ENCODE measurements around the gene E2F7. TPM values are rescaled to one million over a fixed set of nuclear protein-coding genes. Genes with fewer than 3 reads are reported as not detected.

Gene E2F7
- total RNA-seq, 2 donors from 2014 or later, result 0.75 TPM; not detected in 1

- DNase-seq (ENCODE audit: low spot score), result no peak
- TF ChIP-seq CTCF (IDR thresholded peaks at IDR 0.05), result no peak
- H3K4me3 ChIP-seq, result no peak overlapping the region
- H3K9me3 ChIP-seq, result no peaks in the 10 kb centered on the region
- H3K4me1 ChIP-seq, result no peaks in the 10 kb centered on the region
- no peak overlapping the region for H3K27ac ChIP-seq
- H3K36me3 ChIP-seq, result no peaks in the 10 kb centered on the region
- no peaks in the 10 kb centered on the region for H3K27me3 ChIP-seq
Observed at GRCh38 chr12:77072833-77073495, 7.6 kb upstream of the E2F7 start.

GRCh38 chr12:77070800-77071449, 5.6 kb upstream of the E2F7 start:
- H3K9me3 ChIP-seq, result no peaks in the 10 kb centered on the region
- TF ChIP-seq CTCF (IDR thresholded peaks at IDR 0.05), result no peak
- H3K4me1 ChIP-seq, result peaks cover 0 to 3% of the 10 kb centered on the region in 2 donors
- no peak overlapping the region for H3K27ac ChIP-seq
- H3K4me3 ChIP-seq, result no peak overlapping the region
- DNase-seq (ENCODE audit: low spot score), result no peak
- H3K36me3 ChIP-seq, result no peaks in the 10 kb centered on the region
- no peaks in the 10 kb centered on the region for H3K27me3 ChIP-seq

GRCh38 chr12:77070382-77070781, 5.0 kb upstream of the E2F7 start:
- peaks cover 0 to 6% of the 10 kb centered on the region in 2 donors for H3K4me1 ChIP-seq
- H3K27ac ChIP-seq, result no peak overlapping the region
- H3K4me3 ChIP-seq, result no peak overlapping the region
- H3K36me3 ChIP-seq, result no peaks in the 10 kb centered on the region
- no peaks in the 10 kb centered on the region for H3K27me3 ChIP-seq
- H3K9me3 ChIP-seq, result no peaks in the 10 kb centered on the region
- no peak for TF ChIP-seq CTCF (IDR thresholded peaks at IDR 0.05)
- DNase-seq (ENCODE audit: low spot score), result no peak

- no peaks in the 10 kb centered on the region for H3K9me3 ChIP-seq
- H3K36me3 ChIP-seq, result no peaks in the 10 kb centered on the region
- H3K27ac ChIP-seq, result no peak overlapping the region
- H3K4me1 ChIP-seq, result peaks cover 0 to 15% of the 10 kb centered on the region in 2 donors
- H3K4me3 ChIP-seq, result peak overlapping the region; percentile 63 to 82
- no peak for TF ChIP-seq CTCF (IDR thresholded peaks at IDR 0.05)
- DNase-seq (ENCODE audit: low spot score), result no peak
- no peaks in the 10 kb centered on the region for H3K27me3 ChIP-seq
Observed at GRCh38 chr12:77064896-77065360, 441 bp downstream of the E2F7 start.

GRCh38 chr12:77062846-77063461, 2.4 kb downstream of the E2F7 start:
- no peaks in the 10 kb centered on the region for H3K27me3 ChIP-seq
- H3K27ac ChIP-seq, result no peak overlapping the region
- peak overlapping the region in 1 of 2 donors; percentile 3 for H3K4me3 ChIP-seq
- H3K9me3 ChIP-seq, result no peaks in the 10 kb centered on the region
- H3K36me3 ChIP-seq, result no peaks in the 10 kb centered on the region
- peaks cover 0 to 15% of the 10 kb centered on the region in 2 donors for H3K4me1 ChIP-seq
- no peak for TF ChIP-seq CTCF (IDR thresholded peaks at IDR 0.05)
- no peak for DNase-seq (ENCODE audit: low spot score)

Measured in right atrium auricular region (tissue), 2 donors.